ENCODE measurements around the gene NHLRC4.

The NHLRC4 gene

DNA sequence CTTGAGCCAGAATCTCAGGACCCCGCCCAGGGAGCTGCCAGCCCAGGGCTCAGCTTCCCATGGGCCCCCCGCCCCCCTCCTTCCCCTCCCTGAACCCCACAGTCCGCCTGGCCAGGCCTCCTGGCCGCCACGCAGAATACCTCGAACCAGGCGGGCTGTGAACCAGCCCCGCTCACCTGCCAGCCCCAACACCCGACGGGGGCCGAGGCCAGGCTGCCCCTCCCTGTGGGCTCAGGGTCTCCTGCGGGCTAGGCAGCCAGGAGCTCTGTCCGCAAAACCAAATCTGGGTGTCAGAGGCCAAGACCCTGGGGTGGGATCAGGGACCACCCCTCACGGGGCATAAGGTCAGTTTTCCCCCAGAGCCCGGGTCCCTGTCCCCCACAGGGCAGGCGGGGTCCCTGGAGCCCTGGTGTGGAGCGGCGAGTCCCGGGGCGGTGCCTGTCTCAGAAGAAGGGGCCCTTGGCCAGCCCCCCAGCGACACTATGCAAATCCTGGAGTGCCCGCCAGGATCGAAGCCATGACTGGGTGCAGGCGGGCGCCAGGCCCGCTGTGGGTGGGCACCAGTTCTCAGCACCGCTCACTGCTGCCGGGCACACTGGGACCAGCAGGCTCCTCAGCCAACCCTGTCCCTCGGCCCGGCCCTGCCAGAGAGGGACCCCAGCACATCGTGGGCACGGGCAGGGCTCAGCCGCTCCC is 13.1 kb upstream of the NHLRC4 start:
- no peak for DNase-seq

DNA sequence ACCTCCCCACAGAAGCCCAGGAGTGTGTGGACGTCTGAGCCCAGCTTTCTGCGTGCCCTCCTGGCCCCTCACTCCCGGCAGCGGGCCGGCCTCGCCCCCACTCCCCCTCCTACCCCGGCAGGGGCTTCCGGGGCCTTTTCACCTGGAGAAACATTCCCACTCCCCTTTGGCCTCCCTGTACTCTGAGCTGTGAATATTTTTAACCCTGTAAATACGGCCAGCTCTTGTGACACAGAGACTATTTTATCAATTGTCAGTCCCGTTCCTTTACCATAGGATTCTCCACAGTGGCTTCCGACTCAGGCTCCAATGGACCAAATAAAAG is 12.5 kb upstream of the NHLRC4 start:
- DNase-seq, result no peak

DNA sequence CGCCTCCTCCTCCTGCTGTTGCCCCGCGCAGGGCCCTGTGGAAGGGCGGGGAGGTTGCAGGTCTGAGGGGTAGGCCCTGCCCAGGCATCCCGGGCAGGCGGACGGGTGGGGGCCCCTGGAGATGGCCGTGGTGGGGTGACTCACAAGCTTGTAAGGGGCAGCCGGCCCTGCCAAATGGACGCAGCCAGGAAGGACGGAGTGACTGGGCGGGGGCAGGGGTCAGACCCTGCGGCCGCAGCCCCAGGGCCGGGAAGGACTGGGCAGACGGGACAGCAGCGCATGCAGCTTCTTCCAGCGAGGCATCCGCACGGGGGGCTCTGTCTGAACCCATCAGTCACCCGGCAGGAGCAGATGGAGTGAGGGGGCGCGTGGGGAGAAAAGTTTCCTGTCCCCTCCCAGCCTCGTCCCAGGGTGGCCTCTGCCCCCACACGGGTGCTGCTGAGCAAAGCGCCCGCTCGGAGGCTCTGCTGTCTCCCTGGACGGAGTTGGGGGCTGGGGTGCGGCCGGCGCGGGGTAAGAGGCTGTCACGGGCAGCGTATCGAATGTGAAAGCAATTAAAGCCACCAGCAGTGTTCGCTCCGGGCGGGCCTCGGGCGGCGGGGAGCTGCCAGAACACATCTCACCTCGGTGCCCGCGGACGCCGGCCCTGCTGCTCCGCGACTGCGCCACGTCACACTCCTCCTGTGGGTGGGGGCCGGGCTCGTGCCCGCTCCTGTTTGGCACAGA is 12.0 kb upstream of the NHLRC4 start:
- DNase-seq, result no peak

DNA sequence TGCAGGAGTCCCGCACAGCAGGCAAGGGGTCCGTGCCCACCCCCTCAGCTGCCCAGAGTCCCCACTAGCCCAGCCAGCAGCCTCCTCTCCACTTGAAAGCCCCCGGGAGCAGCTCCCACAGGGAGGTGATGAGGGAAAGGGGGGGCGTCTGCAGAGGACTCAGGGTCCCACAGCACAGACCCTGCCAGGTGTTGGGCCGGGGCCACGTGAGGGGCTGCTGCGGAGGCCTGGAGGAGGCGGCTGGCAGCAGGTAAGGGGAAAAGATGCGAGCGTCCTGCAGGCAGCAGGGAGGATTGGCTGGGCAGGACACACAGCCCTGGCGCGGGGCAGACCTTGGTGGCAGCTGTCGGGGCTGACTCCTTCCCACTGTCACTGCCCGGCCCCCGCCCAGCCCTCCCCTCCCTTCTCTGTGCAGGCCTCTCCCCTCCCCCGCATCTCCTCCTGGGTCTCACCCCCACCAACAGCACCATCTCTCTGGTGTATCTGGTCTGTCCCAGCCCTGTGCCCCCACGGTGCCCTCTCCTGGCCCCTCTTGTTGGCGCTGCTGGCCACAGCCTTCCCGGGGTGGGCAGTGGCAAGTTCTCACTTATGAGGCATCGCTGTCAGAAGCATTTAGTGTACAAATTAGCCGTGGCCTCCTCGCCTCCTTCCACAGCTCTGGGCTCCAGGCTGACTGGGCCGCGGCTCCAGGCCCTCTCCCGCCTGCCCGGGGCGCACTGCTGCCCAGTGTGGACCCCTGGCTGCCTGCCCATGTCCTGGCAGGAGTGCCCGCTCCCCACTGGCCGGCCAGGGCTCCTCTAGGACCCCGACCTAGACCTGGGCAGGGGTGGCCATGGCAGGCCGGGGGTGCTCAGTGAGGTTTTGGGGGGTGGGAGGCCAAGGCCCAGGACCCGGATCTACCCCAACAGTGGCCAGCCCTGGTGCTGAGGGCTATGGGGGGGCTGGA is 11.0 kb upstream of the NHLRC4 start:
- no peak for DNase-seq

DNA sequence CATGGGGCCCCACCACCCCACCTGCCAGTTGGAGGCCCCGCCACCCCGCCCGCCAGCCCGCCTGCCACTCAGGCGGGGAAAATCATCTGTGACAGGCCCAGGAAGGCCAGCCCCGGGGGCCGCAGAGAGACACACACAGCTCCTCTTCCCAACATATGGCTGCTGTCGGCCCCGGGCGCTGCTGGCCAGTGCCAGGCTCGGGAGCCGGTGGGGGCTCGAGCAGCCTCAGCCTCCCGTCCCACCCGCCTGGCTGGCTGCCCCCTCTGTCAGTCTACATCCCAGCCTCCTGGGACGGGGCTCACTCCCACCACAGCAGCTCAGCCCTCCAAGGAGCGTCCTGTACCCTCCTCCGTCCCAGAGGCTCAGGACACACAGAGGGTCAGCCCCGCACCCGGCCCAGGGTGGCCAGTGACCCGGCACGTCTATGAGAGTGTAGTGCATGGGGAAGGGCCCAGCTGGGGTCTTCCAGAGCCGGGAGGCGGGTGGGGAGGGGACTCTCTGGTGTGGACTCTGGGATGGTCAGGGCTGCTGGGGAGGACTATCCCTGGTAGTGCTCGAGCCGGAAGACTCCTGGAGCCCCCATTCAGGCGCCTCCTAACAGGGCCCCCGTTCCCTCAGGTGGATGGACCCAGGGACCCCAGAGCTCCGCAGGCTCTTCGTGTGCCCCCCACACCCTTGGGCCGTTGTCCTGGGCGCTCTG is 10.2 kb upstream of the NHLRC4 start:
- DNase-seq, result no peak

DNA sequence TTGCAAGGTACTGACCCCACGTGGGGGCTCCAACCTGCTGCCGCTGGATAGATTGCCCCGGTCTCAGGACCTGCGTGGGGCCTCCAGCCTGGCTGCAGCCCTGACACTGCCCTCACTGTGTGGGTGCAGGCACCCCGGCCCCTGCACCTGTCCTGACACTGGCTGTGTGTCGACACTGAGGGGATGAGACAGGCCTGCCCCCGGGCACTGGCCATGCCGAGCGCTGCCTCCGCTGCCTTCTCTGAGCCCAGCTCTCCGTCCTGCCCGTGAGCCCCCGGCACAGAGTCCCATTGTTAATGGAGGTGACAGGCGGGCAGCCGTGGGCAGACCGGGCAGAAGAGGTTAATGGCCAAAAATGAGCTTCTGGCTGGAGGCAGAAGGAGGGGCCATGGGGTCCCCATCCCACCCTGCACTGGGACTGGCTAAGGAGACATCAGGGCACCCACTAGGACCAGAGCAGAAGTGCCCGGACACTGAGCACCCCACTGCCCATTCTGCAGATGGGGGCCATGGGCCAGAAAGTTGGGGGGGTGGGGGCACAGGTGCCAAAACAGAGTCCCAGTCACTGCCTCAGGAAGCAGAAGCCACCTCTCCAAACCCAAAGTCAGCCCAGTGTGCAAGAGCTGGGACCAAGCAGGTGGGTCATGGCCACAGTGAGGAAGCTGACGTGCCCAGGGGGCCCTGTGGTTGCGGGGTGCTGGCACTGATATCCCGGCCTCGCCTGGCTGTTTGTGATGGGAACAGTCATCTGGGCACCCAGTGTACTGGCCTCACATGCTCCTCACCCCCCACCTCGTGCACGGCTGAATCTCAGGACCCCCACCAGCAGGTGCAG is 9.1 kb upstream of the NHLRC4 start:
- no peak for DNase-seq

DNA sequence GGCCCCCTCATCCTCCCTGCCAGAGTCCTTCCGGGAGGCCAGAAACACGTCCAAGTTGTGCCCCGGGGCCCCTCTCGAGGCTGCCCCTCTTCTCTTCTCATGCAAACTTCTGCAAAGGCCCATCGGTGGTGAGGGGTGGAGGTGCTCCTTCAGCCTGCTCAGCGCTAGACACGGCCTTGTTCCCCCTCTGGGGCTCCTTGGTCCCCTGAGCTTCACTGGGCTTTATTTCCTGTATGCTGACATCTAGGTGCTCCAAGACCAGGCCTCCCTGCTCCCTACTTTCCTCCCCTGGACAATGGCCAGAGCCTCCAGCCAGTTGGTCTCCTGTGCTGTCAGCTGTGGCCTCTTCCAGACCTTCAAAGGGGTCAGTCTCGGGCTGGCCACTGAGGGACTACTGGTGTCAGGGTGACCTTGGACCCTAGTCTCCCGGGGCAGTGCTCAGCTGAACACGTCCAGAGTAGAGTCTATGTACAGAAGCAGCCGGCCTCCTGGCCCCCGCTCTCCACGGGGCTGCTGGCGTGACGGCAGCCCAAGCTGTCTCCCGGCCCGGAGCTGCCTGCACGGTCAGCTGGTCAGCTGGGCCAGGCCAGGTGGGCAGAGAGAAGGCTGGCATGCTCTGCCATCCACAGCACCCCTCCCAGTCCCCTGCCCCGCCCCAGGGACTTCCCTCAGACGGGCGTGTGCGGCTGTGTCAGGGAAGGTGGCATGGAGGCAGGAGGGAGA is 8.3 kb upstream of the NHLRC4 start:
- DNase-seq, result no peak

DNA sequence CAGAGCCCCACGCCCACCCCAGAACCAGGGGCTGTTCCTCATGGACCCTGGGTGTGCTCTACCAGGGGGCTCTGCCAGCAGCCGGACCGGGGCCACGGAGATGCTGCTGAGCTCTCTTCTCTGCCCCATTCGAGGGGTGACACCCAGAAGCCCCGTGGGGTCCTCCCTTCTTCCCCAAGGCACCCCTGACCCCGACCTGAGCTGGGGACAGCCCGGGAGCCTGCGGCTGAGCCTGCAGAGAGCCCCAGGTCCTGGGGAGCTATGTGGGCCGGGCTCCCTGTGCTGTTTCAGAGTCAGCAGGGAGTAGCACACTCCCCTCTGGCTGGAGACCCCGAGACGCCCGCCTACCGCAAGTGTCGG is 7.8 kb upstream of the NHLRC4 start:
- DNase-seq, result no peak

DNA sequence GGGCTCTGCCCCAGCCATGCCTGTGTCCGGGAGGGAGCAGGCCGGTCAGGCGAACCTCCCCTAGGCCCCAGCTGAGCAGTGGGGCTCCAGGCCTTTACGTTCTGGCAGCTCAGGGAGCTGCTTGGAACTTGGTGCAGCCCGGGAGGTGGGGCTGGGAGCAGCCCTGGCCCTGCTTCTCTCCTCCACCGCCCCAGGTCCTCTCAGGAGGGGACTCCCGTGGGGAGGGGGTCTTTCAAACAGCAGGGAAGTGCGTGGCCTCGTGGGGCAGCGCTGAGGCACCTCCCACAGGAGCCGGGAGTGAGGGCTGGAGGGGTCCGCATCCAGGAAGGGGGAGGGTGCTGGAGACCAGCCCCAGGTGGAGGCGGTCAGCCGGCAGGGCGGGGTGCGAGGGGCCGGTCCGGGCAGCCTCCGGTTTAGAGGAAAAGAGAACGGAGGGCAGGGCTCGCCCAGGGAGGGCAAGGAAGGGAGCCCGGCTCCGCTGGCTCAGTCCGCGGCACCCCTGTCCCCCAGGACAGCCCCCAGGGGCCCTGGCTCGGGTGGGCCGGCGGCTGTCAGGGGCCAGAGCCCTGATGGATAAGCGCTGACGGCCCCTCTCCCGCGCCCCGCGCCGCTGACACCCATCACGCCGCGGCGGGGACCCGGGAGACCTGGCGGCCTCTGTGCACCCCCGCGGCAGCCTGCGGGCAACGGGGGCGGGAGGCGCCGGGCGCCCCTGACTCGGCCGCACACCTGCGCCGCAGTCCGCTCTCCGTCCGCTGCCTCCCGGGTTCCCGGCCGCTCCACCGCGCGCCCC is 7.2 kb upstream of the NHLRC4 start:
- peak in 1 of 3 experiments; percentile 4 for DNase-seq

DNA sequence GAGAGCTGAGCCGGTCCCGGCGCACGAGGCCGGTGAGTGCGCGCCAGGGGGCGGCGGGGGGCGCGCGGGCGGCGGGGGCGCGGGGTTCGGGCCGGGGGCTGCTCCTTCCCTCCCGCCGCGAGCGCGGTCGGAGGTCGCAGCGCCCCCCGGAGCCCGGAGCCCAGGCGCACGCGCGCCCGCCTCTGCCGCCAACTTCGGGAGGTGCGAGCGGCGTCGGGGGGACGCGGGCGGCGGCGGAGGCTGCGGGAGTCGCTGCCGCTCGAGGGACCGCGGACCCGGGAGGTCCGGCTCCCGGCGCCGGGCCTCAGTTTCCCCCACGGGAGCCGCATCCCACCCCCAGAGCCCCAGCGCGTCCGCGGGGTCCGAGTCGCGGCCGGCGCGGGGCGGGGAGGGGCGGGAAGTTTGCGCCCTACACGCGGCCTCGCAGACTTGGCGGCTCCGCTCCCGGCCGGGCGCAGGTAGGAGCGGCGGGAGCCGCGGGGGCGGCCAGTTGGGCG is 6.6 kb upstream of the NHLRC4 start, which contains the start of gene PRR35:
TSS of gene PRR35 (plus strand) at position 191 of the 497 bp plus-strand sequence. CDS start 2,901 bp downstream, outside the sequence.
- DNase-seq, result peak in 1 of 3 experiments; percentile 26

DNA sequence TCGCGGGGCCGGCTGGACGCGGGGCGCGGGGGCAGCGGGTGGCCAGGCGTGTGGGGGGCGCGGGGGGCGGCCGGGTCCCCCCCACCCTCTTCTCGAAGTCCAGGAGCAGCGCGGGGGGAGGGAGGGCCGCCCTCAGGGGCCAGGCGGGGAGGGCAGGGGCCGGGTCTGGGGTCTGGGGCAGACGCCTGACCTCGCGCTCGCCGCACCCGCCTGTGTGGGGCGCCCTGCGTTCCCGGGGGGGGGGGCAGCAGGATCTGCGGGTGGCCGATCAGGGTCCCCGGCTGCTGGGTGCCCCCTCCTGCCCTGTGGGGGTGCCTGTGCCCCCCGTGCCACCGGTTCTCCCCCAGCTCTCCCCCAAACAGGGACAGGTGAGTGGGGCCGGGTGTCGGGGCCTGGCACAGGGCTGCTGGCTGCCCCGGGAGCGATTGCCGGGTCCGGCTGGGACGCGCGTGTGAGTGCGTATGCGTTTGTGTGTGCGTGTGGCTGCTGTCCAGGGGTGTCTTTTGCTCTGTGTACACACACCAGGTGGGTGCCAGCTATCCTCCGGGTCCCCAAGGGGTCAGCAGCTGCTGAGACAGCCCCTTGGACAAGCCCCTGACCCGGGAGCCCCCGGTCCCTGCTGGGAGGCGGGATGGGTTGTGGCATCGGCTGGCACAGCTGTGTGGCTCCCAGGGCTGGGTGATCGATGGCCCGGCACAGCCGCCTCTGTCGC is 5.9 kb upstream of the NHLRC4 start:
- DNase-seq, result no peak

DNA sequence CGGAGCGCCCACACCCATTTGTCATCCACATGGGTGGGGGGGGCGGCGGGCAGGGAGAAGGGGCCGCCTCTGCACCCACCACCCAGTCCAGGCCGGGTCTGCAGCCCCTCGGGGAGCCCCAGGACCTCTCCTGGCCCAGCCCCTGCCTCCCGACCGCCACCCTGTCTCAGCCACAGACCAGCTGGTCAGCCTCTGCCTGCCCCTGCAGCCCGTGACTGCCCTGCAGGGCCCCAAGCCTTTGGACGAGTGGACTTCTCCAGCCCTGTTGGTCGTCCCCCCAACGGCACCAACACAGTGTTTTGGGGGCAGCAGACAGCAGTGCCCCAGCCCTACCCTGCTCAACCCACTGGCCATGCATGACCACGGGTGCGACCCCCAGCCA is 5.4 kb upstream of the NHLRC4 start:
- no peak for DNase-seq

DNA sequence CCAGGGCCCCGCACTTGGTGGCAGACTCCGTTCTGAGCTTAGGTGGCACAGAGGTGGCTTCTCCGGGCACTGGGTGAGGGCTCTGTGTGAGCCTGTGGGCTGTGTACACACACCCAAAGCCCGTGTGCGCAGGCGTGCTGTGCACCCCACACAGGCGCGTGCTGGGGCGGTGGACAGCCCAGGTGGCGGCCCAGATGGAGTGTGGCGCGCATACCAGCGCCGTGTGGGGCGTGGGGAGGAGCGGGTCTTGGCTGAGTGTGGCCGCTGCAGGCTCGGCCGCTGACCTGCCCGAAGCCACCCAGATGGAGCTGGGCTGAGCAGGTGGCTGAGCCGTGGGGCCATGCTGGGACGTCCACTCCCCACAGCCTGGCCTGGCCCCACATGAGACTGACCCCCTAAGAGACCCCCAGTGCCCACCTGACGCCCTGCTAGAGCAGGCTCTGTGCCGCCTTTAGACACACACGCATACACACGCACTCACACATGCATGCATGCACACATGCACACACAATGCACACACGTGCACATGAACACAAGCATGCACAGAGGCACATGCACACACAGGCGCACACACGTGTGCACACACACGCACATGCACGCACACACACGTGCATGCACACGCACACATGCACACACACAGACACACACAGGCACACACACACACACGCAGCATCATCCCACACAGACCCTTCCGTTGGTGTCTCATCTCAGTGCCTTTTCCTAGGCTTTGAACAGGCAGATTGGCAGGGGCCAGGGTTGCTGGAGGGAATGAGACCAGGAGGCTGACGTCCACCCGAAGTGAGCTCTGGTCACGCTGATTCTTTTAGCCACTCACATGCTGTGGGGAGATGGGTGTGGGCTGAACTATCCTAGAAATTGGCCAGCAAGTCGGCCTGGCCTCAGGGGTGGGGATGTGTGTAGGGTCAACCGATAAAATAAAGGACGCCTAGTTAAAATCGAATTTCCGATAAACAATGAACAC is 4.6 kb upstream of the NHLRC4 start:
- DNase-seq, result peak in 2 of 3 experiments; percentile 28 to 38

DNA sequence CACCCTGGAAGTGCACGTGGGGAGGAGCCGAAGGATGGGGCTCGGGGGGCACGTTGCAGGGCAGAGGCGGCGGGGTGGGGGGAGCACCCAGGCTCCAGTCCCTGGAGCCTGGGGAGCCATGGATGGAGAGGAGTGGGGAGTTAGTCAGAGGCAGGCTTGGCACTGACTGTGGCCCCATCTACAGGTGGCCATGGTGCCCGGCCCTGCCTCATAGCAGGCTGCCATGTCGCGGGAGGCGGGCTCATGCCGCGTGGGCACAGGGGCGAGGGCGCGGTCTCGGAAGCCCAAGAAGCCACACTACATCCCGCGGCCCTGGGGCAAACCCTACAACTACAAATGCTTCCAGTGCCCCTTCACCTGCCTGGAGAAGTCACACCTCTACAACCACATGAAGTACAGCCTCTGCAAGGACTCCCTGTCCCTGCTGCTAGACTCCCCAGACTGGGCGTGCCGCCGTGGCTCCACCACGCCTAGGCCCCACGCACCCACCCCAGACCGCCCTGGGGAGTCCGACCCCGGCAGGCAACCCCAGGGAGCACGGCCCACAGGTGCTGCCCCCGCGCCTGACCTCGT is 3.6 kb upstream of the NHLRC4 start:
- DNase-seq, result no peak

DNA sequence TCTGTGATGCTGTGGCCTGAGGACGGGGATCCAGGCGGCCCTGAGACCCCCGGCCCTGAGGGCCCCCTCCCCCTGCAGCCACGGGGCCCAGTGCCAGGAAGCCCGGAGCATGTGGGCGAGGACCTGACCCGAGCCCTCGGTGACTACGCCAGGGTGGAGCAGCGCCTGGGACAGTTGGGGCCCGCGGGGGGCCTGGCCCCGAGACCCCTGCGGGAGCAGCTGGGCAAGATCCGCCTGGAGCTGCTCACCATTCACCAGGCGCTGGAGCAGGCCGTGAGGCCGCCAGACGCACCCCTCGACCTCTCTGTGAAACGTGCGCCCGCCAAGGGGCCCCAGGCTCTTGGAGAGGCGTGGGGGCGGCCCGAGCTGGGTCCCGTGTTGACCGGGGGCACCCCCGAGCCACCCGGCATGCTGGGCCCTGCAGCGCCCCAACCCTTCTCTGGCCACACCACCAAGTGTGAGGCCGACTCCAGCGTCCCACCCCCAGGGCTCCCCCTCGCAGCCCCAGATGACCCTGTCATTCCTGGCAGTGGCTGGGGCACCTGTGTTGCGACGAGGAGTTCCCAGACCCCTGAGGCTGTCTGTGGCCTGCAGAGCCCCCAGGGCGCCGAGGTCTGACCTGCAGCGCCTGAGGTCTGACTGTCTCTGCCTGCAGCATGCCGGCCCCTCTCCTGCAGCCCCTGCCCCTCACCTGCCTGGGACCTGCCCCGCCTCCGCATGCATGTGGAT is 2.0 kb upstream of the NHLRC4 start:
- no peak for DNase-seq

DNA sequence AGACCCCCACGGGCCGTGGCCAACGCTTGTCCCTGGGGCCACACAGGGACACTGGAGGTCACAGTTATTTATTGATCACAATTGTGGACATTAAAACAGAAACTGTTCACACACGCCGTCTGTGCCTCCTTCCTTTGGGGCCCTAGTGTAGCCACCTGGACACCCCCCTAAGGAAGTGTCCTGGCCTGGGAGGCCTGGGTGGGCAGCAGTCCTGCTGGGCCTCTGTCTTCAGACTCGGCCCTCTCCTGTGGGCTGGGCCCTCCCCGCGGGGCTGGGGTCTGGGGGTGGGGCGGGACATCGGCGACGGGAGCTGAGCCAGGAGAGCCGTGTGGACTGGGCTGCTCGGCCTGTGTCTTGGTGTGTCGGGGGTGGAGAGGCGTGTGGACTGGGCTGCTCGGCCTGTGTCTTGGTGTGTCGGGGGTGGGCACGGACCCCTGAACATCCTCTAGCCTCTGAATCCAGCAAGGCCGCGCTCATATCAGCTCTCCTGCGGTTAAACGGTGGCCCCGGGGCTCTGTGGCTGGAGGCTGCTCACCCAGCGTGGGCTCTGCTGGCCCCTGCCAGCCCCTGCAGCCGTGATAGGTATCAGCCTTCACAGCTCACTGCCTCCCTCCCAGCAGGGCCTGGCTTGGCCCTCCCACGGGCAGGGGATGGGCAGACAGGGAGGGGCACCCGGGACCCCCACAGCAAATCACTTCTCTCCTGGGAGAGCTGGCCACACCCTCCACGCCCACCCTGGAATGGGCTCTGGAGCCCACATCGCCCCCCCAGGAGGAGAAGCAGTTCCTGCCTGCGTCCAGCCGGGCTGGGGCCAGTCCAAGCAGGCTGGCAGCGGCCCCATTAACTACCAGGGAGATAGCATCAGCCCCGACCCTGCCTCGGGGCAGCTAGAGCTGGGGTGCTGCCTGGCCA is 1.1 kb upstream of the NHLRC4 start:
- no peak for DNase-seq

All from NCI-H1417 (cell line).